ENCODE data around the gene MYOG. TPM values are rescaled to one million over a fixed set of nuclear protein-coding genes. Genes with fewer than 3 reads are reported as not detected.

Gene MYOG
- total RNA-seq, 1 experiment from 2014 or later = not detected

DNA sequence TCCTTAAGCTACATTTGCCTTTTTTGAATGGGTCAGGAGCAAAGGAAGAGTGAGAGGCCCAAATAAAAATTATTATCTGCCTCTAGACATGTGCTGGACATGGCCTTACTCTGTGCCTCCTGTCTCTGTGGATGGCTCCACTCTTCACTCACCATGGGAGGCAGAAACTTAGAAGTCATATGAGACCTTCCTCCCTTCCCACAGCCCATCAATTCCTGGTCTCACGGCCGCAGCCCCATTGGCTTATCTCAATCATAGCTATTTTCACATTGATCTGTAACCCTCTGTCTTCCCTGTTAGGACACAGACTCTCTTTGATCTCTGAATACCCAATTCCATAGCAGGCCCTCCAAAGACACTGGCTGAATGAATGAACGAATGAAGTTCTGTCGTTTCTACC, 27.5 kb upstream of the MYOG start:
- Histone ChIP-seq H2AFZ (ENCODE audit: low read length) (no peak overlapping the region), H3K4me3 (ENCODE audit: low read length) (no peak overlapping the region), H3K9me2 (replicated peaks; ENCODE audit: low read length) (no peaks in the 10 kb centered on the region), H3K4me1 (ENCODE audit: insufficient read depth, low read length) (no peaks in the 10 kb centered on the region), H4K20me1 (ENCODE audit: low read length) (no peaks in the 10 kb centered on the region), H3K27me3 (ENCODE audit: low read length) (peaks cover 76% of the 10 kb centered on the region), H3F3A (ENCODE audit: low read length, unreplicated experiment) (no peaks in the 10 kb centered on the region), H3K9ac (ENCODE audit: low read length) (no peak overlapping the region), H3K27ac (ENCODE audit: low read length) (no peak overlapping the region), H3K9me3 (ENCODE audit: low read length) (no peaks in the 10 kb centered on the region), H3K79me2 (ENCODE audit: low read length) (no peaks in the 10 kb centered on the region), H3K36me3 (ENCODE audit: low read depth, low read length) (no peaks in the 10 kb centered on the region), H3K4me2 (ENCODE audit: low read length) (no peak overlapping the region)
- TF ChIP-seq EZH2phosphoT487 (IDR thresholded peaks at IDR 0.05; ENCODE audit: borderline replicate concordance, low read length) (no peak), EZH2 (IDR thresholded peaks at IDR 0.05; ENCODE audit: low read length, unreplicated experiment) (no peak)
- TF ChIP-seq, protein P1, sequence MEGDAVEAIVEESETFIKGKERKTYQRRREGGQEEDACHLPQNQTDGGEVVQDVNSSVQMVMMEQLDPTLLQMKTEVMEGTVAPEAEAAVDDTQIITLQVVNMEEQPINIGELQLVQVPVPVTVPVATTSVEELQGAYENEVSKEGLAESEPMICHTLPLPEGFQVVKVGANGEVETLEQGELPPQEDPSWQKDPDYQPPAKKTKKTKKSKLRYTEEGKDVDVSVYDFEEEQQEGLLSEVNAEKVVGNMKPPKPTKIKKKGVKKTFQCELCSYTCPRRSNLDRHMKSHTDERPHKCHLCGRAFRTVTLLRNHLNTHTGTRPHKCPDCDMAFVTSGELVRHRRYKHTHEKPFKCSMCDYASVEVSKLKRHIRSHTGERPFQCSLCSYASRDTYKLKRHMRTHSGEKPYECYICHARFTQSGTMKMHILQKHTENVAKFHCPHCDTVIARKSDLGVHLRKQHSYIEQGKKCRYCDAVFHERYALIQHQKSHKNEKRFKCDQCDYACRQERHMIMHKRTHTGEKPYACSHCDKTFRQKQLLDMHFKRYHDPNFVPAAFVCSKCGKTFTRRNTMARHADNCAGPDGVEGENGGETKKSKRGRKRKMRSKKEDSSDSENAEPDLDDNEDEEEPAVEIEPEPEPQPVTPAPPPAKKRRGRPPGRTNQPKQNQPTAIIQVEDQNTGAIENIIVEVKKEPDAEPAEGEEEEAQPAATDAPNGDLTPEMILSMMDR (conservative IDR thresholded peaks at IDR 0.05; ENCODE audit: low read depth, low read length) = no peak
- POLR2A ChIA-PET (ENCODE audit: unreplicated experiment) = no interaction called here
- BruUV-seq (replicated peaks) = no TSS peak
- no peak for ATAC-seq
- intact Hi-C loops (cut with micrococcal nuclease) = no loop called here
- CTCF ChIA-PET = interaction anchor here (0.6 kb wide), 1 partner anchor 102 kb away, joined by 6 read pairs; no protein-coding TSS in a partner anchor
- DNase-seq = no peak

DNA sequence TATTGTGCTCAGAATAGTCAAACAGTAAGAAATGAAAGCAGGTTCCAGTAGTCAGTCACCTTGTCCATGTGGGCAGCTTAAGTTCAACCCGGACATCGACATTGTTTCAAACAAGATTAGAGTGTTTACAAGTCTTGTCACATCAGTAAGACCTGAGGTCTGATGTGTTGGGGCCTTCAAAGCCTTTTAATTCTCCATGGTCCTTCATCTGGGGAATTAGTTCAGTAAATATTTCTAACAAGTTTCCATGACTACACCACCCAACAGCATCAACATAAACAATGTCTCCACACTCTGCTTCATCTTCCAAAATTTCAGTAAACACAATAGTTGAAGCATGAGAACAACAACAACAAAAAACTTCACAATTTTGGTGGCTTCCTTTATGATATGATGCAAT, 26.7 kb upstream of the MYOG start:
- H3K4me3 ChIP-seq (ENCODE audit: low read length) = no peak overlapping the region
- DNase-seq (no peak), ATAC-seq (no peak)
- H4K20me1 ChIP-seq (ENCODE audit: low read length) = no peaks in the 10 kb centered on the region
- no peaks in the 10 kb centered on the region for H3K9me2 ChIP-seq (replicated peaks; ENCODE audit: low read length)
- no peak overlapping the region for H3K9ac ChIP-seq (ENCODE audit: low read length)
- TF ChIP-seq EZH2 (IDR thresholded peaks at IDR 0.05; ENCODE audit: low read length, unreplicated experiment) = no peak
- TF ChIP-seq, protein P1 (conservative IDR thresholded peaks at IDR 0.05; ENCODE audit: low read depth, low read length) = no peak
- no peak for TF ChIP-seq EZH2phosphoT487 (IDR thresholded peaks at IDR 0.05; ENCODE audit: borderline replicate concordance, low read length)
- H3K36me3 ChIP-seq (ENCODE audit: low read depth, low read length) = no peaks in the 10 kb centered on the region
- H3K9me3 ChIP-seq (ENCODE audit: low read length) = no peaks in the 10 kb centered on the region
- no peaks in the 10 kb centered on the region for H3K4me1 ChIP-seq (ENCODE audit: insufficient read depth, low read length)
- H3K27me3 ChIP-seq (ENCODE audit: low read length) = peaks cover 85% of the 10 kb centered on the region
- no peak overlapping the region for H3K27ac ChIP-seq (ENCODE audit: low read length)
- no peaks in the 10 kb centered on the region for H3K79me2 ChIP-seq (ENCODE audit: low read length)
- CTCF ChIA-PET = no interaction called here
- intact Hi-C loops (cut with micrococcal nuclease) = no loop called here
- POLR2A ChIA-PET (ENCODE audit: unreplicated experiment) = no interaction called here
- no peaks in the 10 kb centered on the region for H3F3A ChIP-seq (ENCODE audit: low read length, unreplicated experiment)
- no peak overlapping the region for H3K4me2 ChIP-seq (ENCODE audit: low read length)
- no TSS peak for BruUV-seq (replicated peaks)
- no peak overlapping the region for H2AFZ ChIP-seq (ENCODE audit: low read length)

DNA sequence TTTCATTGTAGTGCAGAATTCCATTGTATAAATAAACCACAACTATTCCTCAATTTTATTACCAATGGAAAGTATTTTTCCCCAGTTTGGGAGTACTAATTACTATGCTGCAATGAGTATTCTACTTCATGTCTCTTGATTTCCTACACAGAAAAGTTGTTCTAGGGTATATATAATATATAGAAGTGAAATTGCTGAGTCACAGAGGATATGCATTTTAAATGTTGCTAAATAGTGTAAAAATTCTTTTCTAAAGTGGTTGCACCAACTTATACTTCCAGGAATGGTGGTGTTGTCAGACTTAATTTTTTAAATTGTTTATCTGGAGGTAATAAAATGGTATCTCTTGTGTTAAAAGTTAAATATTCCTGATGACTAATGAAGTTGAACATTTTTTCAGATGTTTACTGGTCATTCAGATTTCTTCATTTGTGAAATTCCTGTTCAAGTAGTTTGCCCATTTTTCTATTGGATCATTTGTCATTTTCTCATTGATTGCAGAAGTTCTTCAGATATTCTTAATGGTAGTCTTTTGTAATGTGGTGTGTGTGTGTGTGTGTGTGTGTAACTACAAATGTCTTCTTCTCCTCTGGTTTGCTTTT, 19.1 kb upstream of the MYOG start:
- no peaks in the 10 kb centered on the region for H3K36me3 ChIP-seq (ENCODE audit: low read depth, low read length)
- peaks cover 52% of the 10 kb centered on the region for H3K27me3 ChIP-seq (ENCODE audit: low read length)
- H3K9me3 ChIP-seq (ENCODE audit: low read length) = no peaks in the 10 kb centered on the region
- no peak overlapping the region for H2AFZ ChIP-seq (ENCODE audit: low read length)
- intact Hi-C loops (cut with micrococcal nuclease) = no loop called here
- H3K4me1 ChIP-seq (ENCODE audit: insufficient read depth, low read length) = no peaks in the 10 kb centered on the region
- H3K27ac ChIP-seq (ENCODE audit: low read length) = no peak overlapping the region
- POLR2A ChIA-PET (ENCODE audit: unreplicated experiment) = no interaction called here
- no peak for DNase-seq
- no peak for TF ChIP-seq EZH2phosphoT487 (IDR thresholded peaks at IDR 0.05; ENCODE audit: borderline replicate concordance, low read length)
- TF ChIP-seq EZH2 (IDR thresholded peaks at IDR 0.05; ENCODE audit: low read length, unreplicated experiment) = no peak
- TF ChIP-seq, protein P1 (conservative IDR thresholded peaks at IDR 0.05; ENCODE audit: low read depth, low read length) = no peak
- no TSS peak for BruUV-seq (replicated peaks)
- no peaks in the 10 kb centered on the region for H3F3A ChIP-seq (ENCODE audit: low read length, unreplicated experiment)
- ATAC-seq = no peak
- H3K9me2 ChIP-seq (replicated peaks; ENCODE audit: low read length) = no peaks in the 10 kb centered on the region
- no peaks in the 10 kb centered on the region for H4K20me1 ChIP-seq (ENCODE audit: low read length)
- H3K79me2 ChIP-seq (ENCODE audit: low read length) = no peaks in the 10 kb centered on the region
- H3K9ac ChIP-seq (ENCODE audit: low read length) = no peak overlapping the region
- no peak overlapping the region for H3K4me3 ChIP-seq (ENCODE audit: low read length)
- H3K4me2 ChIP-seq (ENCODE audit: low read length) = no peak overlapping the region
- CTCF ChIA-PET = no interaction called here
